ENCODE results near the gene NBAS.
"Not testable (repeated sequence)": the region's sequence is repeated elsewhere in the genome, so short reads cannot be mapped to it uniquely, and the experiment has no call there.

Gene NBAS

DNA sequence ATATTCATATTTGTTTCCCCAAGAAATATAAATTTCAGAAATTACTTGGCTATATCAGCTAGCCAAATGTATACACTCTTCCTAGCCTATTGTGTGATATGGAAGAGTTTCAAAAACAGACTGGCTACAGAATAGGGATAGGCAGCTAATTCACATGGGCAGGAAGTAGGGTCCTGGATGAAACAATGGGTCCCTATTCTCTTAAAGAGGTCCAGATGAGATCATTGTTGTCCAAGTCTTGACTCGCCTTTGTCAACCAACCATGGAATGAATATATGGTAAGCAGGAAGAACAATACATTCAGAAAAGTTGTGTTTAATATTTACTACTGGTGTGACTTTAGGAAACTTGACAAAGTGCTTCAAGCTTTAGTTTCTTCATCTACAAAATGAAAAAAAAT, 319.9 kb downstream of the NBAS start:
- Mint-ChIP-seq H3K4me3 (no peak overlapping the region), H3K9me3 (no peaks in the 10 kb centered on the region), H3K36me3 (ENCODE audit: low read depth) (peaks cover 11% of the 10 kb centered on the region), H3K4me1 (ENCODE audit: low read depth) (peaks cover 6% of the 10 kb centered on the region), H3K27me3 (no peaks in the 10 kb centered on the region), H3K27ac (no peak overlapping the region)
- intact Hi-C loops (cut with micrococcal nuclease), result no loop called here

DNA sequence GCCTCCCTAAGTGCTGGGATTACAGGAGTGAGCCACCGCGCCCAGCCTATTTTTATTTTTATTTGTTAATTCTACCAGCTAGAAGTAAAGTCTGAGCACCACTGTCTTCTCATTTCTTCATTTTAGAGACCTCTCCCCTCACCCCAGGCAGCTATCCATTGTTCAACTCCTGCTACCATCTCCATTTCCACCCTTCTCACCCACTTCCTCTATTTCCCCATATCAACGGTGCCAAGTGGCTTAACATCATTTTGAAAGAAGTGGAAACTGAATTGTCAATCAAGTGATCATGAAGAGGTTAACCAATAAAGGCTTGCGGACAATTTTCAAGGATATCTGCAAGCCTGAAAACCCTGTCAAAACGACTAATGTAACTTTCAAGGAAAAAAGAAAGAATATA, 323.1 kb downstream of the NBAS start:
- Mint-ChIP-seq H3K4me1 (ENCODE audit: low read depth) (peaks cover 14% of the 10 kb centered on the region), H3K4me3 (no peak overlapping the region), H3K27ac (no peak overlapping the region), H3K9me3 (no peaks in the 10 kb centered on the region), H3K27me3 (no peaks in the 10 kb centered on the region), H3K36me3 (ENCODE audit: low read depth) (peaks cover 19% of the 10 kb centered on the region)
- intact Hi-C loops (cut with micrococcal nuclease), result no loop called here

DNA sequence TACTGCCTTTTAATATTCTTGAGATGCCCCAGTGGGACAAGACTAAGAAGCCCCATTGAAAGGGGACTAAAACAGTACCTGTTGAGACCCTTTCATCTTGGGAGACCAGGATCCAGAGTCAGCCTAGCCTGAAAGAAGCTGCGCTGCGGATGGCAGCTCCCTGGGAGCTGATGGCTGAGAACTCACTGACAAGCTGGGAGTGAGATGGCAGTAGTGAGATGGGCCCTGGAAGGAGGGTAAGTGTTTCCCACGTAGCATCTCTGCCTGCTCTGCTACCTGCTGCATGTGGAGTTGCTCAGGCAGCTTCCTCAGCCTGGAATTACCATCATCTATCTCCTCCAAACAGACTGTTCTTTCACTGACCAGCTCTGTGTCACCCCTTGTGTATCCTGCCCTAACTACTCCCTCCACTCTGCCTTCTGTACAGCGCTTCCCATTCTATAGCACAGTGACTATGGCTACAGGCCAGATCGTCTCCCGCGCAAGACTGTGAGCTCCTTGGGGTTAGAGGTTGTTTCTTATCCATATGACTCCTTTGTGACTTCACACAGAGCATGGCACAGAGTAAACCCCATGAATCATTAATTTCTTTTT, 330.4 kb downstream of the NBAS start:
- peaks cover 20% of the 10 kb centered on the region for H3K4me1 Mint-ChIP-seq (ENCODE audit: low read depth)
- H3K9me3 Mint-ChIP-seq, result no peaks in the 10 kb centered on the region
- intact Hi-C loops (cut with micrococcal nuclease), result no loop called here
- no peak overlapping the region for H3K27ac Mint-ChIP-seq
- no peak overlapping the region for H3K4me3 Mint-ChIP-seq
- H3K36me3 Mint-ChIP-seq (ENCODE audit: low read depth), result peaks cover 36% of the 10 kb centered on the region
- no peaks in the 10 kb centered on the region for H3K27me3 Mint-ChIP-seq

DNA sequence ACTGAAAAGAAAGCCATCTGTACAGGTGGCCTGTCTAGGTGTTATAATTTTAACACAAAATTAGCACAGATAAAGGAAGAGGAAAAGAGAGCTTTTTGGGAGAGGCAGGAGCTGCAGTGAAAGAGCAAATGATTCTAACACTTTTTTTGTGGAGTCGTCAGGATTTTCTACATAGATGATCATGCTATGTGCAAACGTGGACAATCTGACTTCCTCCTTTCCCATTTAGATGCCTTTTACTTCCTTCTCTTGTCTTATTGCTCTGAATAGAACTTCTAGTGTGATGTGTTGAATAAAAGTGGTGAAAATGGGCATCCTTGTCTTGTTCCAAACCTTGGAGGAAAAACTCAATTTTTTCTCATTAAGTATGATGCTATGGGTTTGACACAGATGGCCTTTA, 334.5 kb downstream of the NBAS start:
- Mint-ChIP-seq H3K4me3 (no peak overlapping the region), H3K27ac (no peak overlapping the region), H3K27me3 (no peaks in the 10 kb centered on the region), H3K4me1 (ENCODE audit: low read depth) (peaks cover 16% of the 10 kb centered on the region), H3K9me3 (no peaks in the 10 kb centered on the region), H3K36me3 (ENCODE audit: low read depth) (peaks cover 46% of the 10 kb centered on the region)
- intact Hi-C loops (cut with micrococcal nuclease), result no loop called here

DNA sequence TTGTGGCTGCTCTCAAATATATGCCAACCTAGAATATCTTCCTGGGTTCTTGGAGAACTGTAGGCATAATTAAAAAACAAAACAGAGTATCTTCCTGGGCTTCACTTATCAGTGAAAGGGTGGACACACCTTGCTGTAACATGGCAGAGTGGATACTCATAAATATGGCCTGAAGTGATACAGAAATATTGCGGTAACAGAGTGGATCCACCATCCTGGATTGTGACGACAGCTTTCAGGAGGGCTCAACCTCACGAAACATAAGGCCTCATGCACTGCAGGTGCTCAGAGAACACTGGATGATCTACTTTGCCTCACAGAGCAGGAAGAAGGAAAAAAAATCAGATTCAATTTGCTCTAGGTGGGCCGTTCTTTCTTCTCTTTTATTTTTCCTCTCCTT, 336.0 kb downstream of the NBAS start:
- Mint-ChIP-seq H3K27ac (no peak overlapping the region), H3K4me3 (no peak overlapping the region), H3K27me3 (no peaks in the 10 kb centered on the region), H3K9me3 (no peaks in the 10 kb centered on the region), H3K36me3 (ENCODE audit: low read depth) (peaks cover 33% of the 10 kb centered on the region), H3K4me1 (ENCODE audit: low read depth) (peaks cover 16% of the 10 kb centered on the region)
- intact Hi-C loops (cut with micrococcal nuclease), result no loop called here

DNA sequence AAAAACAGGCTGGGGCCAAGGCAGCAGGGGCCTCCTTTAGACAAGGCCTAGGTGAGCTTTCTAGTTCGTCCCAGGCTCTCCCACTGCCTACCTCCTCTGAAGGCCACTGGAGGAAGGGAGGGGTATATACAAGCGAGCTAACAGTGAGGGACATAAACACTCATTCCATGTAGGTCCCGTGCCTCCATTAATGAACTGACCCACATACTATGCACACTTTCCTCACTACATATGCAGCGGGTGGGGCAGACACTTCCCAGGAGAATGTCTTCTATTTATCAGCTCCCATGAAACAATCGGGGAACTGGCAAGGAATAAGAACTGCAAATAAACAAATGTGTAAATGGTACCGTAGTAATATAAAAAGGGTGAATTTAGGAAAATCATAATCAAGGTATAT, 336.5 kb downstream of the NBAS start:
- H3K36me3 Mint-ChIP-seq (ENCODE audit: low read depth), result peaks cover 29% of the 10 kb centered on the region
- H3K4me1 Mint-ChIP-seq (ENCODE audit: low read depth), result peaks cover 11% of the 10 kb centered on the region
- H3K9me3 Mint-ChIP-seq, result no peaks in the 10 kb centered on the region
- no peaks in the 10 kb centered on the region for H3K27me3 Mint-ChIP-seq
- no peak overlapping the region for H3K4me3 Mint-ChIP-seq
- H3K27ac Mint-ChIP-seq, result no peak overlapping the region
- intact Hi-C loops (cut with micrococcal nuclease), result no loop called here

DNA sequence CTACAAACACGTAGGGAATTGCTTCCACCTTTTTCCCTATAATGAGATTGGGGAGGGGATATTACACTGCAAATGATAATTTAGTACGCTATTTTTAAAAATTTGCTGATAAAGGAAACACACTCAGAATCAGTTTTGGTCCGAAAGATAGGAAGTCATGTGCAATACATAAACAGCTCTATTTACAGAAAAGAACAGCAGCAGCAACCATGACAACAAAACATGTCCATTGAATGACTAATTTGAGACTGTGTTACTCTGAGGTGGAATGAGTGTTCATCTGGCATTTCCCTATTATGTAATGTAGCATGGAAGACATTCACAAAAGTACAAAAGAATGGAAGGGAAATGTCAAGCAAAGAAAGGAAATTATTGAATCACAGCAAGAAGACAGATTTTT, 337.2 kb downstream of the NBAS start:
- intact Hi-C loops (cut with micrococcal nuclease), result no loop called here
- Mint-ChIP-seq H3K4me1 (ENCODE audit: low read depth) (peaks cover 8% of the 10 kb centered on the region), H3K27me3 (no peaks in the 10 kb centered on the region), H3K4me3 (no peak overlapping the region), H3K9me3 (no peaks in the 10 kb centered on the region), H3K36me3 (ENCODE audit: low read depth) (peaks cover 25% of the 10 kb centered on the region), H3K27ac (no peak overlapping the region)

DNA sequence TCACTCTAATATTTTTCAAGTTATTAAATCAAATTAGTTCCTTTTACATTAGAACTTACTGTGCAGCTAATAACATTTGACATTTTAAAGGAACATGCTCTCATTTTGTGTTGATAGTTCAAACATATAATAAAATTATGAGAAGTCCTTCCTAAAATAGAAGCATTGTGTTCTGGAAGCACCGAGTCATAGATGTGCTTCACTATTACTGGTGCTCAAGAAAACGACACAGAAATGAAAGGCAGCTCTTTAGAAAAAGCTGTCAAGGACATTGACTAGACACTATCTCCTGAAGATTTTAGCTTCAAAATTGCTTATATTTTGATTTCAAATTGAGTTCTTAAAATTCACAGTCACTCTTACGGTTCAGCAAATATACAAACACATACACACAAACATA, 338.3 kb downstream of the NBAS start:
- Mint-ChIP-seq H3K27ac (no peak overlapping the region), H3K4me3 (no peak overlapping the region), H3K27me3 (no peaks in the 10 kb centered on the region), H3K36me3 (ENCODE audit: low read depth) (peaks cover 27% of the 10 kb centered on the region), H3K9me3 (no peaks in the 10 kb centered on the region), H3K4me1 (ENCODE audit: low read depth) (peaks cover 8% of the 10 kb centered on the region)
- intact Hi-C loops (cut with micrococcal nuclease), result no loop called here

DNA sequence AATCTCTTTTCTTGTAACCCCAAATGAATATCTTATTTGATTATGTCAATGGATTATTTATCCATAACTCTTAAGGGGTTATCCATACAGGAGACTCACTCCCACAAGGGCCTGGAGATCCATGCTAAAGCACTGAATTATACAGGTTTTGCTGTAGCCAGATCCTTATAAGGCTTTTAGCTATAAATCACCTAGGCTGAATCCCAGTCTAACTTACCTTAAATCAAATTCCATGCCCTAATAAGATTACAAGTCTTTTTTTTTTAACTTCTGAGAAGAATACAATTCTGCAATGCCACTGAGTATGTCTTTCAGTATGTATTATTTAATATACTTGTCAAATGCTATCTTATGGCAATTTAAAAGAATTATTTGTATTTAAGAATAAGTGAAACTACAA, 340.5 kb downstream of the NBAS start:
- H3K9me3 Mint-ChIP-seq, result no peaks in the 10 kb centered on the region
- no peak overlapping the region for H3K4me3 Mint-ChIP-seq
- no peaks in the 10 kb centered on the region for H3K27me3 Mint-ChIP-seq
- H3K27ac Mint-ChIP-seq, result no peak overlapping the region
- intact Hi-C loops (cut with micrococcal nuclease), result no loop called here
- peaks cover 39% of the 10 kb centered on the region for H3K36me3 Mint-ChIP-seq (ENCODE audit: low read depth)
- no peaks in the 10 kb centered on the region for H3K4me1 Mint-ChIP-seq (ENCODE audit: low read depth)

DNA sequence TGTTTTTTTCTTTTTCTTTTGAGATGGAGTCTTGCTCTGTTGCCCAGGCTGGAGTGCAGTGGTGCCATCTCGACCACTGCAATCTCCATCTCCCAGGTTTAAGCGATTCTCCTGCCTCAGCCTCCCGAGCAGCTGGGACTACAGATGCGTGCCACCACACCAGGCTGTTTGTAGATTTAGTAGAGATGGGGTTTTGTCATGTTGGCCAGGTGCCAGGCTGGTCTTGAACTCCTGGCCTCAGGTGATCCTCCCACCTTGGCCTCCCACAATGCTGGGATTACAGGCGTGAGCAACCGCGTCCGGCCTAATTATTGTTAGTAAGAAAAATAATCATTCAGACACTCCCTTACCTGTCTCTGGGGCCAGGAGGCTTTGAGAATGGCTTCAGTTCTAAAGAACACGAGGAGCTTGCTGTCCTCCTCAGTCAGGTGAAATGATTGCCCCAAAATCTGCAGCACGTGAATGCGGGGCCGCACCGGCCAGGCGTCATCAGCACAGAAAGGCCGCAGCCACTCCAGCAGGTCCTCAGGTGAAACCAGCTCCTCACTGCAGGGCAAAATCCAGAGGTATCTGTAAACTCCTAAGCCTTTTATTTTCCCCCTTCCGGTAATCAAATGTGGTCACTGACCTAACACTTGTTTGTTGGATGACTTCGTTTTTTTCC, 342.6 kb downstream of the NBAS start:
- H3K27me3 Mint-ChIP-seq, result no peaks in the 10 kb centered on the region
- H3K4me3 Mint-ChIP-seq, result no peak overlapping the region
- intact Hi-C loops (cut with micrococcal nuclease), result no loop called here
- peaks cover 35% of the 10 kb centered on the region for H3K36me3 Mint-ChIP-seq (ENCODE audit: low read depth)
- peaks cover 4% of the 10 kb centered on the region for H3K9me3 Mint-ChIP-seq
- H3K27ac Mint-ChIP-seq, result no peak overlapping the region
- no peaks in the 10 kb centered on the region for H3K4me1 Mint-ChIP-seq (ENCODE audit: low read depth)

DNA sequence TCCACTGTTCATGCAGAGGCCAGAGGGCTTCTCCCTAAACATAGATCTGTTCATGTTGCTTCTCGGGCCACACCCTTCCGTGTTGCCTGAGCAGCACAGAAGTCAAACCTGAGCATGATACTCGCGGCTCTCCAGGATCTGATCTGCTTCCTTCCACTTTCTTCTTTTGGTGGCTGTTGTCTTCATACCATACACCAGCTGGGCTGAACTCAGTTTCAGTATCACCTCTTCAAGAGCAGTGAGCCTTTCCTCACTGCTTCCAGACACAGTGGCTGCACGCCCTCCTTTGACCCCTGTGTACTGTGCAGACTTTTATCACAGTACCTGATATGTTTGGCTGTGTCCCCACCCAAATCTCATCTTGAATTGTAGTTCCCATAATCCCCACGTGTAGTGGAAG, 348.9 kb downstream of the NBAS start:
- Mint-ChIP-seq H3K27me3 (no peaks in the 10 kb centered on the region), H3K9me3 (peaks cover 43% of the 10 kb centered on the region), H3K27ac (no peak overlapping the region), H3K4me1 (ENCODE audit: low read depth) (no peaks in the 10 kb centered on the region), H3K36me3 (ENCODE audit: low read depth) (peaks cover 68% of the 10 kb centered on the region), H3K4me3 (no peak overlapping the region)
- intact Hi-C loops (cut with micrococcal nuclease), result no loop called here

DNA sequence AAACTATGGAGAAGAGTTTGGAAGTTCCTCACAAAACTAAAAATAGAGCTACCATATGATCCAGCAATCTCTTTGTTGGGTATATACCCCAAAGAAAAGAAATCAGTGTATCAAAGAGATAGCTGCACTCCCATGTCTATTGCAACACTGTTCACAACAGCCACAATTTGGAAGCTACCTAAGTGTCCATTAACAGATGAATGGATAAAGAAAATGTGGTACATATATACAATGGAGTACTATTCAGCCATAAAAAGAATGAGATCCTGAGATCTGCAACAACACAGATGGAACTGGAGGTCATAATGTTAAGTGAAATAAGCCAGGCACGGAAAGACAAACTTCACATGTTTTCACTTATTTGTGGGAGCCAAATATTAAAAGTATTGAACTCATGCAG, 350.6 kb downstream of the NBAS start:
- H3K27ac Mint-ChIP-seq; H3K4me1 Mint-ChIP-seq (ENCODE audit: low read depth); intact Hi-C loops (cut with micrococcal nuclease); H3K27me3 Mint-ChIP-seq; H3K4me3 Mint-ChIP-seq: not testable (repeated sequence)
- Mint-ChIP-seq H3K36me3 (ENCODE audit: low read depth) (peaks cover 72% of the 10 kb centered on the region), H3K9me3 (peaks cover 49% of the 10 kb centered on the region)

DNA sequence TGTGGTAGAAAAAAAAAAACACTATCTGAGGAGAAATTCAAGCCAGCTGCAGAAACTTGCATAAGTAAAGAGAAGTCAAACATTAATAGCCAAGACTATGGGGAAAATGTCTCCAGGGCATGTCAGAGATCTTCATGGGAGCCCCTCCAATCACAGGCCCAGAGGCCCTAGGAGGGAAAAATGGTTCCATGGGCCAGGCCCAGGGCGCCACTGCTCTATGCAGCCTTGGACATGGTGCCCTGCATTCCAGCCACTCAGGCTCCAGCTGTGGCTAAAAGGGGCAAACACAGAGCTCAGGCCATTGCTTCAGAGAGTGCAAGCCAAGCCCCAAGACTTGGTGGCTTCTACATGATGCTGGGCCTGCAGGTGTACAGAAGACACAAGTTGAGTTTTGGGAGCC, 354.7 kb downstream of the NBAS start:
- H3K36me3 Mint-ChIP-seq (ENCODE audit: low read depth), result peaks cover 62% of the 10 kb centered on the region
- intact Hi-C loops (cut with micrococcal nuclease), result no loop called here
- peaks cover 8% of the 10 kb centered on the region for H3K4me1 Mint-ChIP-seq (ENCODE audit: low read depth)
- no peak overlapping the region for H3K27ac Mint-ChIP-seq
- H3K4me3 Mint-ChIP-seq, result no peak overlapping the region
- no peaks in the 10 kb centered on the region for H3K27me3 Mint-ChIP-seq
- peaks cover 33% of the 10 kb centered on the region for H3K9me3 Mint-ChIP-seq

DNA sequence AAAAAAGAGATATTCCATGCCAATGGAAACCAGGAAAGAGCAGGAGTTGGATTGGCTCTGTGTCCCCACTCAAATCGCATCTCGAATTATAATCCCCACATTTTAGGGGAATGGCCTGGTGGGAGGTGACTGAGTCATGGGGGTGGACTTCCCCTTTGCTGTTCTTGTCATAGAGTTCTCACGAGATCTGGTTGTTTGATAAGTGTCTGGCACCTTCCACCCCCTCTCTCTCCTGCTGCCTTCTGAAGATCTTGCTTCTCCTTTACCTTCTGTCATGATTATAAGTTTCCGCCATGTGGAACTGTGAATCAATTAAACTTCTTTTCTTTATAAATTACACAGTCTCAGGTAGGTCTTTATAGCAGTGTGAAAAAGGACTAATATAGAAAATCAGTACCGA, 355.6 kb downstream of the NBAS start:
- peaks cover 32% of the 10 kb centered on the region for H3K9me3 Mint-ChIP-seq
- intact Hi-C loops (cut with micrococcal nuclease), result no loop called here

DNA sequence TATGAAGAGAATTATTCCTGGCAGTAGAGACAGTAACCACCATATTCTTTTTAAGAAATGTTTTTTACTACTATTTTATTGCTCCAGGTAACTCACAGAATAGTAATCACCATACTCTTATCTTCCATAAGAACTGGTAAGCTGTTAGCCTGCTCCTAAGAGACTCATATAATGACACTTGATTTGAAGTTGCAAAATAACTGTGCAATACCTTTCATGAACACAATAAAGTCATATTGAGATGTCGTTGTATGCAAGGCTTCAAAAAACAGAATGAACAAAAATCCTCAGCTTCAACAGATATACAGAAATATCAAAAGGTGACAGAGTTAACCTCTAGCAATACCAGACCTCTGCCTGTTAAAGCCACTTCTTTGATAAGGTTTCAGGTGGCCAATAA, 360.1 kb downstream of the NBAS start:
- H3K4me1 Mint-ChIP-seq (ENCODE audit: low read depth), result peaks cover 4% of the 10 kb centered on the region

More for the DNA sequence above, 355.6 kb downstream of the NBAS start:
- no peak overlapping the region for H3K4me3 Mint-ChIP-seq
- H3K4me1 Mint-ChIP-seq (ENCODE audit: low read depth), result peaks cover 8% of the 10 kb centered on the region
- H3K27me3 Mint-ChIP-seq, result no peaks in the 10 kb centered on the region
- peaks cover 54% of the 10 kb centered on the region for H3K36me3 Mint-ChIP-seq (ENCODE audit: low read depth)
- no peak overlapping the region for H3K27ac Mint-ChIP-seq

More for the DNA sequence above, 360.1 kb downstream of the NBAS start:
- intact Hi-C loops (cut with micrococcal nuclease), result no loop called here
- Mint-ChIP-seq H3K4me3 (no peak overlapping the region), H3K27ac (no peak overlapping the region), H3K27me3 (no peaks in the 10 kb centered on the region), H3K36me3 (ENCODE audit: low read depth) (peaks cover 30% of the 10 kb centered on the region), H3K9me3 (peaks cover 11% of the 10 kb centered on the region)

Measured in dendritic cell treated with granulocyte-macrophage colony-stimulating factor and Interleukin-4, amounts not matched to agents 40 ng/mL and 50 ng/mL, for 4 days (primary cell).